GM23338 (cell line): ENCODE measurements around the gene HCFC1. TPM values are rescaled to one million over a fixed set of nuclear protein-coding genes. Genes with fewer than 3 reads are reported as not detected.

Experiments
- ATAC-seq: fragments of 200-7000 bp; cut with Tn5 transposase; 3 replicates; pipeline ENCODE4 v1.9.1; 2020
- DNase-seq: peaks from one replicate; pipeline ENCODE4 v3.0.0-alpha.2; 2015; ENCODE audit warnings: low spot score
- H2AFZ ChIP-seq: fragments of 200-600 bp; sonication (generic); 2 replicates; pipeline ENCODE4 v1.8.0; 2016; ENCODE audit warnings: antibody characterized with exemption, mild to moderate bottlenecking, moderate library complexity
- H3F3A ChIP-seq: fragments of 200-600 bp; sonication (generic); replicated peaks from 2 replicates; pipeline ENCODE4 v1.8.0; 2017; ENCODE audit warnings: antibody characterized with exemption, mixed run types, low read depth
- H3K27ac ChIP-seq: fragments of 200-600 bp; sonication (generic); 2 replicates; pipeline ENCODE4 v1.6.1; 2016; ENCODE audit warnings: low read depth
- H3K27me3 ChIP-seq: fragments of 200-600 bp; sonication (generic); 2 replicates; pipeline ENCODE4 v1.8.0; 2016; ENCODE audit warnings: mild to moderate bottlenecking, mixed run types, moderate library complexity; ENCODE audit not compliant: insufficient read depth
- H3K36me3 ChIP-seq: fragments of 200-600 bp; sonication (generic); 2 replicates; pipeline ENCODE4 v1.8.0; 2016; ENCODE audit warnings: mild to moderate bottlenecking; ENCODE audit not compliant: insufficient read depth
- H3K4me1 ChIP-seq: fragments of 200-600 bp; sonication (generic); 2 replicates; pipeline ENCODE4 v1.8.0; 2016; ENCODE audit warnings: mild to moderate bottlenecking, moderate library complexity; ENCODE audit not compliant: insufficient read depth
- H3K4me2 ChIP-seq: fragments of 200-600 bp; sonication (generic); 2 replicates; pipeline ENCODE4 v1.7.1; 2017; ENCODE audit warnings: mixed run types
- H3K4me3 ChIP-seq: fragments of 200-600 bp; sonication (generic); 2 replicates; pipeline ENCODE4 v1.6.1; 2016; ENCODE audit warnings: mixed run types
- H3K79me2 ChIP-seq: fragments of 200-600 bp; sonication (generic); replicated peaks from 2 replicates; pipeline ENCODE4 v1.8.0; 2017; ENCODE audit warnings: mild to moderate bottlenecking; ENCODE audit not compliant: insufficient read depth
- H3K9me2 ChIP-seq: fragments of 200-600 bp; sonication (generic); 2 replicates; pipeline ENCODE4 v1.8.0; 2017; ENCODE audit not compliant: insufficient read depth
- H4K20me1 ChIP-seq: fragments of 200-600 bp; sonication (generic); replicated peaks from 2 replicates; pipeline ENCODE4 v1.8.0; 2017; ENCODE audit warnings: mild to moderate bottlenecking; ENCODE audit not compliant: insufficient read depth
- H3K27ac Mint-ChIP-seq: 2 replicates; pipeline ENCODE4 v1.8.0; 2020; ENCODE audit warnings: inconsistent platforms, mild to moderate bottlenecking, moderate library complexity, mixed read lengths
- H3K27me3 Mint-ChIP-seq: 3 replicates; pipeline ENCODE4 v1.8.0; 2022; ENCODE audit warnings: low read depth, mild to moderate bottlenecking, moderate library complexity, mixed read lengths, inconsistent platforms; ENCODE audit not compliant: insufficient read depth, poor library complexity
- H3K36me3 Mint-ChIP-seq: 3 replicates; pipeline ENCODE4 v1.8.0; 2021; ENCODE audit warnings: low read depth, mild to moderate bottlenecking, inconsistent platforms, moderate library complexity, mixed read lengths
- H3K4me1 Mint-ChIP-seq: 3 replicates; pipeline ENCODE4 v1.8.0; 2020; ENCODE audit warnings: mild to moderate bottlenecking, inconsistent platforms, mixed read lengths
- H3K4me3 Mint-ChIP-seq: 3 replicates; pipeline ENCODE4 v1.8.0; 2021; ENCODE audit warnings: moderate library complexity, mild to moderate bottlenecking, inconsistent platforms, mixed read lengths
- H3K9me3 Mint-ChIP-seq: 3 replicates; pipeline ENCODE4 v1.8.0; 2020; ENCODE audit warnings: moderate library complexity, mild to moderate bottlenecking, inconsistent platforms, mixed read lengths
- CREB1 ChIP-seq: fragments of 250-450 bp; sonication (Bioruptor Pico); IDR thresholded peaks from 2 replicates; pipeline ENCODE4 v1.5.0; 2020; ENCODE audit warnings: low read depth, mild to moderate bottlenecking, moderate library complexity
- EZH2 ChIP-seq: fragments of 200-600 bp; sonication (generic); IDR thresholded peaks from one replicate; pipeline ENCODE4 v1.8.0; 2017; ENCODE audit warnings: antibody characterized with exemption, mild to moderate bottlenecking, low read depth; ENCODE audit not compliant: unreplicated experiment
- EZH2phosphoT487 ChIP-seq: fragments of 200-600 bp; sonication (generic); IDR thresholded peaks from one replicate; pipeline ENCODE4 v1.8.1; 2018; ENCODE audit warnings: antibody characterized with exemption; ENCODE audit not compliant: unreplicated experiment
- JUNB ChIP-seq: IDR thresholded peaks from one replicate; pipeline ENCODE4 v1.6.1; 2016; ENCODE audit warnings: antibody characterized with exemption; ENCODE audit not compliant: unreplicated experiment
- NANOG ChIP-seq: IDR thresholded peaks from 2 replicates; pipeline ENCODE4 v1.6.1; 2016; ENCODE audit warnings: antibody characterized with exemption, borderline replicate concordance
- POLR2AphosphoS5 ChIP-seq: IDR thresholded peaks from 2 replicates; pipeline ENCODE4 v1.6.1; 2016; ENCODE audit warnings: antibody characterized with exemption, low read depth
- STAT1 ChIP-seq: IDR thresholded peaks from one replicate; pipeline ENCODE4 v1.6.1; 2016; ENCODE audit warnings: antibody characterized with exemption; ENCODE audit not compliant: unreplicated experiment
- ZNF114 ChIP-seq: fragments of 250-450 bp; sonication (Bioruptor Pico); IDR thresholded peaks from 2 replicates; pipeline ENCODE4 v1.5.0; 2020; ENCODE audit warnings: mild to moderate bottlenecking, moderate library complexity
- ZNF331 ChIP-seq: fragments of 250-450 bp; sonication (Bioruptor Pico); IDR thresholded peaks from 2 replicates; pipeline ENCODE4 v1.5.0; 2020; ENCODE audit warnings: low read depth, mild to moderate bottlenecking, moderate library complexity
- polyA plus RNA-seq: library from polyadenylated mRNA; unstranded; fragments of >200 nt; fragmentation: Nextera tagmentation; extraction: Ambion mirVana; gene quantifications from 2 replicates; pipeline ENCODE4 v1.2.1, GENCODE V29; 2016
- total RNA-seq: library from RNA; depleted of rRNA; stranded (reverse); fragments of >200 nt; shearing (Covaris generic); gene quantifications from 2 replicates; pipeline ENCODE4 v1.2.3, GENCODE V29; 2014
- TF ChIP-seq, protein P1 (sequence below): IDR thresholded peaks from 2 replicates; pipeline ENCODE4 v1.6.1; 2016; ENCODE audit warnings: antibody characterized with exemption
- TF ChIP-seq, protein P2 (sequence below): IDR thresholded peaks from one replicate; pipeline ENCODE4 v1.6.1; 2018; ENCODE audit warnings: antibody characterized with exemption; ENCODE audit not compliant: unreplicated experiment
- TF ChIP-seq, protein P3 (sequence below): fragments of 250-450 bp; sonication (Bioruptor Pico); IDR thresholded peaks from 2 replicates; pipeline ENCODE4 v1.5.0; 2020; ENCODE audit warnings: mild to moderate bottlenecking, moderate library complexity
- TF ChIP-seq, protein P4 (sequence below), 2 experiments: fragments of 200-600 bp in 1 of 2; sonication (generic) in 1 of 2; conservative IDR thresholded peaks; 2 replicates each; pipeline versions ENCODE4 v1.5.1 to v1.6.1; 2016 to 2017; ENCODE audit warnings: antibody characterized with exemption in 2 of 2, low read depth in 2 of 2, mild to moderate bottlenecking in 2 of 2, moderate library complexity in 1 of 2

HCFC1 gene
- total and polyA plus RNA-seq, 2 experiments from 2014 or later, result 33.0 to 188 TPM

DNA sequence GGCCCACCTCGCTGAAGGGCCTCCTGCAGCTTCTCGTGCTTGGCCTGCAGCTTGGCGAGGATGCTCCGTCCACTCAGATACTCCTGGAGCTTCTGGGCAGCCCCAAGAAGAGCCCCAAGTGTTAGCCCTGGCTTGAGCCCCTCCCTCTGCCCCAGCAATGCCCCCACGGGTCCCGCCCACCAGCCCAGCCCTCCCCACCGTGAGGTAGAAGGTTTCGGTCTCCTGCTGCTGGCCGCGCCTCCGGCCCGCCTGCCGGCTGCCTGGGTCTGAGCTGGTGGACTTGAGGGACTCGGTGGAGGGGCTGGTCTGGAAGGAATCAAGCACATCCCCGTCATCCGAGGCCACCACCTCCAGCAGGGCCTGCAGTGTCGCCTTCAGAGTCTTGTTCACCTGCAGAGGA is 58.4 kb downstream of the HCFC1 start:
- Histone ChIP-seq H4K20me1 (no peaks in the 10 kb centered on the region), H3K9me2 (no peaks in the 10 kb centered on the region), H3F3A (no peaks in the 10 kb centered on the region), H3K79me2 (no peaks in the 10 kb centered on the region), H3K4me3 (no peak overlapping the region), H3K27me3 (no peaks in the 10 kb centered on the region), H3K36me3 (no peaks in the 10 kb centered on the region), H2AFZ (no peak overlapping the region), H3K4me2 (no peak overlapping the region), H3K4me1 (no peaks in the 10 kb centered on the region), H3K27ac (no peak overlapping the region)
- Mint-ChIP-seq H3K27ac (no peak overlapping the region), H3K9me3 (no peaks in the 10 kb centered on the region; the same call in 2 of the 3 replicates), H3K27me3 (no peaks in the 10 kb centered on the region), H3K4me3 (no peak overlapping the region), H3K36me3 (peaks cover 24% of the 10 kb centered on the region), H3K4me1 (no peaks in the 10 kb centered on the region; the same call in 2 of the 3 replicates)
- ATAC-seq (no peak), DNase-seq (no peak)
- TF ChIP-seq EZH2phosphoT487, result no peak
- TF ChIP-seq, protein P1, sequence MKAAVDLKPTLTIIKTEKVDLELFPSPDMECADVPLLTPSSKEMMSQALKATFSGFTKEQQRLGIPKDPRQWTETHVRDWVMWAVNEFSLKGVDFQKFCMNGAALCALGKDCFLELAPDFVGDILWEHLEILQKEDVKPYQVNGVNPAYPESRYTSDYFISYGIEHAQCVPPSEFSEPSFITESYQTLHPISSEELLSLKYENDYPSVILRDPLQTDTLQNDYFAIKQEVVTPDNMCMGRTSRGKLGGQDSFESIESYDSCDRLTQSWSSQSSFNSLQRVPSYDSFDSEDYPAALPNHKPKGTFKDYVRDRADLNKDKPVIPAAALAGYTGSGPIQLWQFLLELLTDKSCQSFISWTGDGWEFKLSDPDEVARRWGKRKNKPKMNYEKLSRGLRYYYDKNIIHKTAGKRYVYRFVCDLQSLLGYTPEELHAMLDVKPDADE, result no peak
- no peak for TF ChIP-seq EZH2
- no peak for TF ChIP-seq ZNF114 (CRISPR knock-in tag)
- no peak for TF ChIP-seq CREB1 (CRISPR knock-in tag)
- TF ChIP-seq STAT1, result no peak
- TF ChIP-seq JUNB, result no peak
- TF ChIP-seq, protein P2, sequence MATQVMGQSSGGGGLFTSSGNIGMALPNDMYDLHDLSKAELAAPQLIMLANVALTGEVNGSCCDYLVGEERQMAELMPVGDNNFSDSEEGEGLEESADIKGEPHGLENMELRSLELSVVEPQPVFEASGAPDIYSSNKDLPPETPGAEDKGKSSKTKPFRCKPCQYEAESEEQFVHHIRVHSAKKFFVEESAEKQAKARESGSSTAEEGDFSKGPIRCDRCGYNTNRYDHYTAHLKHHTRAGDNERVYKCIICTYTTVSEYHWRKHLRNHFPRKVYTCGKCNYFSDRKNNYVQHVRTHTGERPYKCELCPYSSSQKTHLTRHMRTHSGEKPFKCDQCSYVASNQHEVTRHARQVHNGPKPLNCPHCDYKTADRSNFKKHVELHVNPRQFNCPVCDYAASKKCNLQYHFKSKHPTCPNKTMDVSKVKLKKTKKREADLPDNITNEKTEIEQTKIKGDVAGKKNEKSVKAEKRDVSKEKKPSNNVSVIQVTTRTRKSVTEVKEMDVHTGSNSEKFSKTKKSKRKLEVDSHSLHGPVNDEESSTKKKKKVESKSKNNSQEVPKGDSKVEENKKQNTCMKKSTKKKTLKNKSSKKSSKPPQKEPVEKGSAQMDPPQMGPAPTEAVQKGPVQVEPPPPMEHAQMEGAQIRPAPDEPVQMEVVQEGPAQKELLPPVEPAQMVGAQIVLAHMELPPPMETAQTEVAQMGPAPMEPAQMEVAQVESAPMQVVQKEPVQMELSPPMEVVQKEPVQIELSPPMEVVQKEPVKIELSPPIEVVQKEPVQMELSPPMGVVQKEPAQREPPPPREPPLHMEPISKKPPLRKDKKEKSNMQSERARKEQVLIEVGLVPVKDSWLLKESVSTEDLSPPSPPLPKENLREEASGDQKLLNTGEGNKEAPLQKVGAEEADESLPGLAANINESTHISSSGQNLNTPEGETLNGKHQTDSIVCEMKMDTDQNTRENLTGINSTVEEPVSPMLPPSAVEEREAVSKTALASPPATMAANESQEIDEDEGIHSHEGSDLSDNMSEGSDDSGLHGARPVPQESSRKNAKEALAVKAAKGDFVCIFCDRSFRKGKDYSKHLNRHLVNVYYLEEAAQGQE, result no peak
- no peak for TF ChIP-seq POLR2AphosphoS5
- TF ChIP-seq, protein P3, sequence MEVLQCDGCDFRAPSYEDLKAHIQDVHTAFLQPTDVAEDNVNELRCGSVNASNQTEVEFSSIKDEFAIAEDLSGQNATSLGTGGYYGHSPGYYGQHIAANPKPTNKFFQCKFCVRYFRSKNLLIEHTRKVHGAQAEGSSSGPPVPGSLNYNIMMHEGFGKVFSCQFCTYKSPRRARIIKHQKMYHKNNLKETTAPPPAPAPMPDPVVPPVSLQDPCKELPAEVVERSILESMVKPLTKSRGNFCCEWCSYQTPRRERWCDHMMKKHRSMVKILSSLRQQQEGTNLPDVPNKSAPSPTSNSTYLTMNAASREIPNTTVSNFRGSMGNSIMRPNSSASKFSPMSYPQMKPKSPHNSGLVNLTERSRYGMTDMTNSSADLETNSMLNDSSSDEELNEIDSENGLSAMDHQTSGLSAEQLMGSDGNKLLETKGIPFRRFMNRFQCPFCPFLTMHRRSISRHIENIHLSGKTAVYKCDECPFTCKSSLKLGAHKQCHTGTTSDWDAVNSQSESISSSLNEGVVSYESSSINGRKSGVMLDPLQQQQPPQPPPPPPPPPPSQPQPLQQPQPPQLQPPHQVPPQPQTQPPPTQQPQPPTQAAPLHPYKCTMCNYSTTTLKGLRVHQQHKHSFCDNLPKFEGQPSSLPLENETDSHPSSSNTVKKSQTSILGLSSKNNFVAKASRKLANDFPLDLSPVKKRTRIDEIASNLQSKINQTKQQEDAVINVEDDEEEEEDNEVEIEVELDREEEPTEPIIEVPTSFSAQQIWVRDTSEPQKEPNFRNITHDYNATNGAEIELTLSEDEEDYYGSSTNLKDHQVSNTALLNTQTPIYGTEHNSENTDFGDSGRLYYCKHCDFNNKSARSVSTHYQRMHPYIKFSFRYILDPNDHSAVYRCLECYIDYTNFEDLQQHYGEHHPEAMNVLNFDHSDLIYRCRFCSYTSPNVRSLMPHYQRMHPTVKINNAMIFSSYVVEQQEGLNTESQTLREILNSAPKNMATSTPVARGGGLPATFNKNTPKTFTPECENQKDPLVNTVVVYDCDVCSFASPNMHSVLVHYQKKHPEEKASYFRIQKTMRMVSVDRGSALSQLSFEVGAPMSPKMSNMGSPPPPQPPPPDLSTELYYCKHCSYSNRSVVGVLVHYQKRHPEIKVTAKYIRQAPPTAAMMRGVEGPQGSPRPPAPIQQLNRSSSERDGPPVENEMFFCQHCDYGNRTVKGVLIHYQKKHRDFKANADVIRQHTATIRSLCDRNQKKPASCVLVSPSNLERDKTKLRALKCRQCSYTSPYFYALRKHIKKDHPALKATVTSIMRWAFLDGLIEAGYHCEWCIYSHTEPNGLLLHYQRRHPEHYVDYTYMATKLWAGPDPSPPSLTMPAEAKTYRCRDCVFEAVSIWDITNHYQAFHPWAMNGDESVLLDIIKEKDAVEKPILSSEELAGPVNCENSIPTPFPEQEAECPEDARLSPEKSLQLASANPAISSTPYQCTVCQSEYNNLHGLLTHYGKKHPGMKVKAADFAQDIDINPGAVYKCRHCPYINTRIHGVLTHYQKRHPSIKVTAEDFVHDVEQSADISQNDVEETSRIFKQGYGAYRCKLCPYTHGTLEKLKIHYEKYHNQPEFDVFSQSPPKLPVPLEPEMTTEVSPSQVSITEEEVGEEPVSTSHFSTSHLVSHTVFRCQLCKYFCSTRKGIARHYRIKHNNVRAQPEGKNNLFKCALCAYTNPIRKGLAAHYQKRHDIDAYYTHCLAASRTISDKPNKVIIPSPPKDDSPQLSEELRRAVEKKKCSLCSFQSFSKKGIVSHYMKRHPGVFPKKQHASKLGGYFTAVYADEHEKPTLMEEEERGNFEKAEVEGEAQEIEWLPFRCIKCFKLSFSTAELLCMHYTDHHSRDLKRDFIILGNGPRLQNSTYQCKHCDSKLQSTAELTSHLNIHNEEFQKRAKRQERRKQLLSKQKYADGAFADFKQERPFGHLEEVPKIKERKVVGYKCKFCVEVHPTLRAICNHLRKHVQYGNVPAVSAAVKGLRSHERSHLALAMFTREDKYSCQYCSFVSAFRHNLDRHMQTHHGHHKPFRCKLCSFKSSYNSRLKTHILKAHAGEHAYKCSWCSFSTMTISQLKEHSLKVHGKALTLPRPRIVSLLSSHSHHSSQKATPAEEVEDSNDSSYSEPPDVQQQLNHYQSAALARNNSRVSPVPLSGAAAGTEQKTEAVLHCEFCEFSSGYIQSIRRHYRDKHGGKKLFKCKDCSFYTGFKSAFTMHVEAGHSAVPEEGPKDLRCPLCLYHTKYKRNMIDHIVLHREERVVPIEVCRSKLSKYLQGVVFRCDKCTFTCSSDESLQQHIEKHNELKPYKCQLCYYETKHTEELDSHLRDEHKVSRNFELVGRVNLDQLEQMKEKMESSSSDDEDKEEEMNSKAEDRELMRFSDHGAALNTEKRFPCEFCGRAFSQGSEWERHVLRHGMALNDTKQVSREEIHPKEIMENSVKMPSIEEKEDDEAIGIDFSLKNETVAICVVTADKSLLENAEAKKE (CRISPR knock-in tag), result no peak
- TF ChIP-seq NANOG, result no peak
- no peak for TF ChIP-seq ZNF331 (CRISPR knock-in tag)
- TF ChIP-seq, protein P4, sequence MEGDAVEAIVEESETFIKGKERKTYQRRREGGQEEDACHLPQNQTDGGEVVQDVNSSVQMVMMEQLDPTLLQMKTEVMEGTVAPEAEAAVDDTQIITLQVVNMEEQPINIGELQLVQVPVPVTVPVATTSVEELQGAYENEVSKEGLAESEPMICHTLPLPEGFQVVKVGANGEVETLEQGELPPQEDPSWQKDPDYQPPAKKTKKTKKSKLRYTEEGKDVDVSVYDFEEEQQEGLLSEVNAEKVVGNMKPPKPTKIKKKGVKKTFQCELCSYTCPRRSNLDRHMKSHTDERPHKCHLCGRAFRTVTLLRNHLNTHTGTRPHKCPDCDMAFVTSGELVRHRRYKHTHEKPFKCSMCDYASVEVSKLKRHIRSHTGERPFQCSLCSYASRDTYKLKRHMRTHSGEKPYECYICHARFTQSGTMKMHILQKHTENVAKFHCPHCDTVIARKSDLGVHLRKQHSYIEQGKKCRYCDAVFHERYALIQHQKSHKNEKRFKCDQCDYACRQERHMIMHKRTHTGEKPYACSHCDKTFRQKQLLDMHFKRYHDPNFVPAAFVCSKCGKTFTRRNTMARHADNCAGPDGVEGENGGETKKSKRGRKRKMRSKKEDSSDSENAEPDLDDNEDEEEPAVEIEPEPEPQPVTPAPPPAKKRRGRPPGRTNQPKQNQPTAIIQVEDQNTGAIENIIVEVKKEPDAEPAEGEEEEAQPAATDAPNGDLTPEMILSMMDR (conservative IDR thresholded peaks at IDR 0.05; ENCODE audit: low read depth in 2 of 2), result no peak
